DND-41 (cell line): ENCODE measurements around the gene IL17B.

Source experiments
- ATAC-seq: fragments of 200-7000 bp; cut with Tn5 transposase; 3 replicates; pipeline ENCODE4 v1.9.1; 2021; ENCODE audit warnings: low read depth; ENCODE audit not compliant: insufficient read depth
- DNase-seq: peaks from one replicate; pipeline ENCODE4 v3.0.0-alpha.2; 2020
- H2AFZ ChIP-seq: 2 replicates; pipeline ENCODE4 v1.6.0; 2012; ENCODE audit warnings: low read depth, low read length
- H3K27ac ChIP-seq: 2 replicates; pipeline ENCODE4 v1.5.1; 2012; ENCODE audit warnings: low read length, inconsistent platforms
- H3K27me3 ChIP-seq: fragments of 200-600 bp; sonication (generic); 2 replicates; pipeline ENCODE4 v1.6.0; 2012; ENCODE audit warnings: low read length, mild to moderate bottlenecking, inconsistent platforms; ENCODE audit not compliant: insufficient read depth, poor library complexity
- H3K36me3 ChIP-seq: 2 replicates; pipeline ENCODE4 v1.5.1; 2012; ENCODE audit warnings: low read length, inconsistent platforms; ENCODE audit not compliant: insufficient read depth
- H3K4me1 ChIP-seq: 2 replicates; pipeline ENCODE4 v1.5.1; 2012; ENCODE audit warnings: mild to moderate bottlenecking, low read length; ENCODE audit not compliant: insufficient read depth
- H3K4me2 ChIP-seq: 2 replicates; pipeline ENCODE4 v1.6.0; 2012; ENCODE audit warnings: mild to moderate bottlenecking, moderate library complexity, low read length, inconsistent platforms; ENCODE audit not compliant: insufficient read depth
- H3K4me3 ChIP-seq, 2 experiments: fragments of 200-600 bp in 1 of 2; shearing (Covaris generic) in 1 of 2; 2 replicates each; pipeline ENCODE4 v1.5.1; 2012 to 2016; ENCODE audit warnings: inconsistent platforms in 2 of 2, low read length in 2 of 2, mild to moderate bottlenecking in 2 of 2, low read depth in 1 of 2, moderate library complexity in 1 of 2
- H3K79me2 ChIP-seq: 2 replicates; pipeline ENCODE4 v1.6.0; 2012; ENCODE audit warnings: low read length, inconsistent platforms; ENCODE audit not compliant: insufficient read depth
- H3K9ac ChIP-seq: 2 replicates; pipeline ENCODE4 v1.6.0; 2012; ENCODE audit warnings: low read depth, mild to moderate bottlenecking, inconsistent platforms, low read length, moderate library complexity
- H3K9me3 ChIP-seq: 2 replicates; pipeline ENCODE4 v1.5.1; 2012; ENCODE audit warnings: low read length, moderate library complexity, mild to moderate bottlenecking, inconsistent platforms; ENCODE audit not compliant: insufficient read depth, severe bottlenecking
- H4K20me1 ChIP-seq: 2 replicates; pipeline ENCODE4 v1.6.0; 2012; ENCODE audit warnings: low read length; ENCODE audit not compliant: insufficient read depth
- CTCF ChIP-seq: IDR thresholded peaks from 2 replicates; pipeline ENCODE4 v1.5.1; 2012; ENCODE audit warnings: borderline replicate concordance, low read length, moderate library complexity, mild to moderate bottlenecking; ENCODE audit not compliant: poor library complexity, severe bottlenecking; ENCODE audit errors: extremely low read depth
- EZH2 ChIP-seq: IDR thresholded peaks from 3 replicates; pipeline ENCODE4 v1.6.1; 2012; ENCODE audit warnings: borderline replicate concordance, low read depth, mild to moderate bottlenecking, moderate library complexity, low read length, inconsistent platforms; ENCODE audit not compliant: severe bottlenecking

IL17B gene

GRCh38 chr5:149379818-149380374 lies 804 bp upstream of the IL17B start:
- Histone ChIP-seq H3K4me3 (no peak overlapping the region), H3K4me2 (no peak overlapping the region), H3K27ac (no peak overlapping the region), H3K79me2 (no peaks in the 10 kb centered on the region), H3K9me3 (no peaks in the 10 kb centered on the region), H3K27me3 (no peaks in the 10 kb centered on the region), H3K36me3 (no peaks in the 10 kb centered on the region), H3K4me1 (no peaks in the 10 kb centered on the region), H4K20me1 (no peaks in the 10 kb centered on the region), H2AFZ (no peak overlapping the region), H3K9ac (no peak overlapping the region)
- TF ChIP-seq CTCF (no peak), EZH2 (no peak)
- DNase-seq = no peak
- ATAC-seq = no peak

- Histone ChIP-seq H3K4me3 (no peak overlapping the region), H4K20me1 (no peaks in the 10 kb centered on the region), H3K36me3 (no peaks in the 10 kb centered on the region), H3K4me2 (no peak overlapping the region), H3K27ac (no peak overlapping the region), H3K27me3 (no peaks in the 10 kb centered on the region), H3K9me3 (no peaks in the 10 kb centered on the region), H3K79me2 (no peaks in the 10 kb centered on the region), H3K4me1 (no peaks in the 10 kb centered on the region), H3K9ac (no peak overlapping the region), H2AFZ (no peak overlapping the region)
- ATAC-seq (no peak), DNase-seq (no peak)
- no peak for TF ChIP-seq CTCF
- no peak for TF ChIP-seq EZH2
These were observed 761 bp downstream of the IL17B start for GRCh38 chr5:149378241-149378820.

GRCh38 chr5:149376711-149377447 lies 2.2 kb downstream of the IL17B start:
- no peak for DNase-seq
- ATAC-seq = no peak
- no peak overlapping the region for H3K4me3 ChIP-seq
- H2AFZ ChIP-seq = no peak overlapping the region
- no peaks in the 10 kb centered on the region for H3K4me1 ChIP-seq
- H3K9ac ChIP-seq = no peak overlapping the region
- no peaks in the 10 kb centered on the region for H4K20me1 ChIP-seq
- no peaks in the 10 kb centered on the region for H3K9me3 ChIP-seq
- TF ChIP-seq EZH2 (no peak), CTCF (no peak)
- H3K79me2 ChIP-seq = no peaks in the 10 kb centered on the region
- no peak overlapping the region for H3K4me2 ChIP-seq
- H3K27me3 ChIP-seq = no peaks in the 10 kb centered on the region
- no peak overlapping the region for H3K27ac ChIP-seq
- H3K36me3 ChIP-seq = no peaks in the 10 kb centered on the region

GRCh38 chr5:149376104-149376503 lies 3.0 kb downstream of the IL17B start:
- Histone ChIP-seq H3K4me3 (no peak overlapping the region), H3K9me3 (no peaks in the 10 kb centered on the region), H3K4me1 (no peaks in the 10 kb centered on the region), H3K4me2 (no peak overlapping the region), H3K79me2 (no peaks in the 10 kb centered on the region), H2AFZ (no peak overlapping the region), H3K9ac (no peak overlapping the region), H3K36me3 (no peaks in the 10 kb centered on the region), H4K20me1 (no peaks in the 10 kb centered on the region), H3K27ac (no peak overlapping the region), H3K27me3 (no peaks in the 10 kb centered on the region)
- TF ChIP-seq EZH2 = no peak
- no peak for TF ChIP-seq CTCF
- DNase-seq (no peak), ATAC-seq (no peak)
